Measurements from ENCODE around the gene EVA1C. TPM values are rescaled to one million over a fixed set of nuclear protein-coding genes. Genes with fewer than 3 reads are reported as not detected.
A peak's percentile ranks its signal among the peaks of the same experiment; 100 is the strongest.

The EVA1C gene
- total and polyA plus RNA-seq, 3 donors from 2014 or later: 28.4 to 47.0 (median 44.2) TPM

DNA sequence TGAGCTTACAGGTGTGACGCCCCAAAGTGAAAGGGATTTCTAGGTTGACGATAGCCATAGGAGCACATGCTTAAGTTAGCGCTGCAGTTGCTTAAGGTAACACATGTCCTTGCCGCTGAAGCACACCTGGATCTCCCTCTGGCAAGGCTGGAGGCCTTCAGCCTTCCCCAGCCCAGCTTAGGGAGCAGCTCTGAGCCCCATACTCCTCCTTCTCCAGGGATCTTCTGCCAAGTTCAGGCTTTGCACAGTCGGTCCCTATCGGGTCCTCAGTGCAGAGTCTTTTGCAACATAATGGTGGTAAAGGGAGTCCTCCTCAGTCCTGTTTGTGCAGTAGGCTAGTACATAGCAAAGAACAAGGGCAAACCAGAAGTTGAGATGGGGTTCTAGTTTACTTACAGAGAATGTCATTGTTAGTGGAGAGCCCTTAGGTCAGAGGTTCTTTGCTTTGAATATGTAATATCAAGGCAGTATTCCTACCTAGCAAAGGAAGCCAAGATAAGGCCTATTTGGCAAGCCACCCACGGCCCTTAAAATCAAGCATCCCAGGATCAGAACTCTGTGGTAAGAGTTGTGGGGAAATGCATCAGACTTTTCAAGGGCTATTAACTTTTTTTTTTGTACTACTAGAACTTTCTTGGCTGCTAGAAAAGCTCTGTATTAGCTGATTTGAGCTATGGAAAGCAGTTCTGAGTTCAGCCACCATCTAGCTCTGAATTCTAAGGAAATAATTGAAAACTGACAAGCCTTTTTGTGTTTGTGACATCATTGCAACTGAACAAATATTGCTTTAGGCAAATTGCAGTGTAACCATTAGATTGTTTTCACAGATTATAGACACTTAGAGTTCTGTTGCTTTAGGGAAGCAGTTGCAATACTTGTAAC, 1.4 kb downstream of the EVA1C start:
- WGBS, 2 donors: 26 to 41% methylated on average over 7 of the region's 7 CpGs

DNA sequence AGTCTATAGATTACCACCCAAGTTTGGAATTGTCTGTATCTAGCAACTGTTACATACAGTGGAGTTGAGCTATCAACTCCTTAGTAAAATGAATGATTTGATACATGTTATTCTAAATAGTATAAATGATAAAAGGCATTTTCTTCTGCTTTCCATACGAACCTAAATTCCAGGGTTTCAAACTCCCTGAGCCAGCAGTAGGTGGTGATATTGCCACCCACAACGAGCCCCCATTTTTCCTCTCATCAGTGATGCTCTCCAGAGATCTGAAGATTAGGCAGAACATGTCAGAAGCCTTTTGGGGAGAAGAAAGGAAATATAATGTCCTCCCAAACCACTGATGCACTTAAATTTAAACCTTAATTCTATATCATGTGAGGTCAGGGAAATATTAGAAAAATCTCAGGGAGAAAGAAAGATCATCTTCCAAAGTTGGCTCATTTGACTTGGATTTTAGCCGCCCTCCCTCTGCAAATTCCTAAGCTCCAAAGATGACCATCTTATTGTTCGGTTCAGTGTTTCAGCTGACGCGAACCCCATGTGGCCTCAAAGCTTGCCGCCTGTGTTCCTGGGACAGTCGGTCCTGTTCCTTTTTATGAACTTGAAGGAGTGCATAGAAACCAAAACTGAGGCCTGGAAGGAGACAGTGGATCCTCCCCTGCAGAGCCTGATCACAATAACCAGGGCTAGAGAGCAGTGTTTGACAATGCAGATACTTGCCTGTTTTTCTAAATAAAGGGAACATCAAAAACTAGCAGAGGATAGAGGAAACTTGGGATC, 2.3 kb downstream of the EVA1C start:
- no peak for TF ChIP-seq POLR2A (IDR thresholded peaks at IDR 0.05)
- TF ChIP-seq, protein P1, sequence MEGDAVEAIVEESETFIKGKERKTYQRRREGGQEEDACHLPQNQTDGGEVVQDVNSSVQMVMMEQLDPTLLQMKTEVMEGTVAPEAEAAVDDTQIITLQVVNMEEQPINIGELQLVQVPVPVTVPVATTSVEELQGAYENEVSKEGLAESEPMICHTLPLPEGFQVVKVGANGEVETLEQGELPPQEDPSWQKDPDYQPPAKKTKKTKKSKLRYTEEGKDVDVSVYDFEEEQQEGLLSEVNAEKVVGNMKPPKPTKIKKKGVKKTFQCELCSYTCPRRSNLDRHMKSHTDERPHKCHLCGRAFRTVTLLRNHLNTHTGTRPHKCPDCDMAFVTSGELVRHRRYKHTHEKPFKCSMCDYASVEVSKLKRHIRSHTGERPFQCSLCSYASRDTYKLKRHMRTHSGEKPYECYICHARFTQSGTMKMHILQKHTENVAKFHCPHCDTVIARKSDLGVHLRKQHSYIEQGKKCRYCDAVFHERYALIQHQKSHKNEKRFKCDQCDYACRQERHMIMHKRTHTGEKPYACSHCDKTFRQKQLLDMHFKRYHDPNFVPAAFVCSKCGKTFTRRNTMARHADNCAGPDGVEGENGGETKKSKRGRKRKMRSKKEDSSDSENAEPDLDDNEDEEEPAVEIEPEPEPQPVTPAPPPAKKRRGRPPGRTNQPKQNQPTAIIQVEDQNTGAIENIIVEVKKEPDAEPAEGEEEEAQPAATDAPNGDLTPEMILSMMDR (IDR thresholded peaks at IDR 0.05): peak; percentile 29 to 49 (median 37)
- H3K27me3 ChIP-seq: no peaks in the 10 kb centered on the region
- H3K27ac ChIP-seq: peak overlapping the region; percentile 77 to 98
- H3K9me3 ChIP-seq: no peaks in the 10 kb centered on the region
- peak; percentile 35 for DNase-seq
- 36 to 47% methylated on average over 8 of the region's 8 CpGs for WGBS, 2 donors
- H3K4me1 ChIP-seq: peaks cover 42% of the 10 kb centered on the region
- intact Hi-C loops (cut with DNase I; ENCODE audit: low total_unique reads): loop anchor here (5.0 kb wide), 1 partner anchor 43 kb away; no protein-coding TSS in a partner anchor
- H3K4me3 ChIP-seq: no peak overlapping the region
- H3K36me3 ChIP-seq (ENCODE audit: low read depth, missing control alignments): no peaks in the 10 kb centered on the region

More for the DNA sequence above, 1.4 kb downstream of the EVA1C start:
- intact Hi-C loops (cut with DNase I; ENCODE audit: low total_unique reads): loop anchor here (5.0 kb wide), 1 partner anchor 43 kb away; no protein-coding TSS in a partner anchor
- Histone ChIP-seq H3K36me3 (ENCODE audit: low read depth, missing control alignments) (no peaks in the 10 kb centered on the region), H3K9me3 (no peaks in the 10 kb centered on the region), H3K27ac (peak overlapping the region; percentile 97 to 98), H3K27me3 (no peaks in the 10 kb centered on the region), H3K4me3 (peak overlapping the region; percentile 70 to 87), H3K4me1 (peaks cover 42% of the 10 kb centered on the region)
- DNase-seq: peak; percentile 46
- TF ChIP-seq, protein P1 (IDR thresholded peaks at IDR 0.05): no peak
- no peak for TF ChIP-seq POLR2A (IDR thresholded peaks at IDR 0.05)

DNA sequence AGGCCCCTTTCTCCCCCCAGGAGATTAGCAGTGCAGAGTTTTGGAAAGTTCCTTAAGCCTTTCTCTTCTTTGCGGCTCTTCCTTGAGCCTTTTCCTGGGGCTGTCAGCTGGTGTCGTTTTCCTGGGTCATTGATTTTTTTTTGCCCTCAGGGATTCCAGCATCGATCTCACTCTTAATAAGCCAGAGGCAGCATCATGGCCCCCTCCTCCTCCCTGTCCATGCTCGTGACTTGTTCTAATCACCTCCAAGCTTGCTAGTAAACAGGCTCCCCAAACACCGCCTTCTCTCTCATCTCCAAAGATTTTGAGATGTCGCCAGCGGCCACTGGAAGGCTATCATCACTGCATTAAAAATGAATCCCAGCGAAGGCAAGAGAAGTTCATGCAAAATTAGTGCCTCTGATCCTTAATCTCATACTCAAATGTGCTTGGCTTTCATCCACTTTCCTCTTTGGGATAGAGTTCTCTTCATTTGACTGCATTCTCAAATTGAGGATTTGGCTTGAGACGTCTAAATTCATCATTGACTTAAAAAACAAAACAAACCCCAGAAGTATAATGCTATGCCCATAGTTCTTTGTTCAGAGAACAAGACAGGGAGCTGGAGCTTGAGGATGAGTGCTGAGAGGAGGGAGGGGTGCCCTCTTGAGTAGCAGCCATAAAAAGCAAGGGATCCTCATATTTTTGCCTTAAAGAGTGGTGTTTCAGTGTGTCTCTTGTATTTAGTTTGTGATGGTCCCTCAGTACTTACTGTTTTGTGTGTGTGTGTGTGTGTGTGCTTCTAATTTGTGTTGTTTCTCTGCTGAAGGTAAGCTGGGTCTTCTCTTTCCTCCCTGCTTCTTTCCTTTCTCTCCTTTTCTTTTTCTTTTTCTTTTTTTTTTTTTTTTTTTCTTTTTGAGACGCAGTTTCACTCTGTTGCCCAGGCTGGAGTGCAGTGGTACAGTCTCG, 3.2 kb downstream of the EVA1C start:
- Histone ChIP-seq H3K27me3 (no peaks in the 10 kb centered on the region), H3K36me3 (ENCODE audit: low read depth, missing control alignments) (no peaks in the 10 kb centered on the region), H3K4me1 (peaks cover 37% of the 10 kb centered on the region), H3K4me3 (no peak overlapping the region), H3K27ac (peak overlapping the region; percentile 77 to 98), H3K9me3 (no peaks in the 10 kb centered on the region)
- 69 to 76% methylated on average over 11 of the region's 11 CpGs for WGBS, 2 donors
- DNase-seq: peak; percentile 36
- no peak for TF ChIP-seq POLR2A (IDR thresholded peaks at IDR 0.05)
- TF ChIP-seq, protein P1 (IDR thresholded peaks at IDR 0.05): no peak
- intact Hi-C loops (cut with DNase I; ENCODE audit: low total_unique reads): no loop called here

GRCh38 chr21:32418146-32418545, 5.6 kb downstream of the EVA1C start:
- Histone ChIP-seq H3K4me1 (peaks cover 31% of the 10 kb centered on the region), H3K27me3 (no peaks in the 10 kb centered on the region), H3K9me3 (no peaks in the 10 kb centered on the region), H3K4me3 (no peak overlapping the region), H3K27ac (no peak overlapping the region), H3K36me3 (ENCODE audit: low read depth, missing control alignments) (no peaks in the 10 kb centered on the region)
- 83 to 89% methylated on average over 4 of the region's 4 CpGs for WGBS, 2 donors
- intact Hi-C loops (cut with DNase I; ENCODE audit: low total_unique reads): no loop called here
- no peak for DNase-seq
- TF ChIP-seq POLR2A (IDR thresholded peaks at IDR 0.05): no peak
- TF ChIP-seq, protein P1 (IDR thresholded peaks at IDR 0.05): no peak
